Stimulated activated CD8-positive, alpha-beta memory T cell treated with anti-CD3 and anti-CD28 coated beads, Interleukin-7, amount 100 ng/mL, for 24 hours (primary cell): ENCODE measurements around the gene SLC7A6OS.

Experiments
- DNase-seq: peaks from one replicate; pipeline ENCODE4 v3.0.0-alpha.2; 2020; ENCODE audit warnings: low read depth

SLC7A6OS gene

DNA sequence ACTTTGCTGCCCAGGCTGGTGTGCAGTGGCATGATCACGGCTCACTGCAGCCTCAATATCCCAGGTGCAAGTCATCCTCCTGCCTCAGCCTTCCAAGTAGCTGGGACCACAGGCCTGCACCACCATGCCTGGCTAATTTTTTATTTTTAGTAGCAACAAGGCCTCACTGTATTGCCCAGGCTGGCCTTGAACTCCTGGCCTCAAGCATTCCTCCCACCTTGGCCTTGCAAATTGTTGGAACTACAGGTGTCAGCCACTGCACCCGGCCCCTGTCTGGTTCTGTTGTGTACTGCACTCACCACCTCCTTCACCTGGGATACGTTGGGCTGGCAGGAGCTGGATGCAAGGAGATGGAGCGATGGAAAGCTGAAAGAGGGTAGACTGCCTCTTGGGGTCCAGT is 57.0 kb downstream of the SLC7A6OS start:
- no peak for DNase-seq

DNA sequence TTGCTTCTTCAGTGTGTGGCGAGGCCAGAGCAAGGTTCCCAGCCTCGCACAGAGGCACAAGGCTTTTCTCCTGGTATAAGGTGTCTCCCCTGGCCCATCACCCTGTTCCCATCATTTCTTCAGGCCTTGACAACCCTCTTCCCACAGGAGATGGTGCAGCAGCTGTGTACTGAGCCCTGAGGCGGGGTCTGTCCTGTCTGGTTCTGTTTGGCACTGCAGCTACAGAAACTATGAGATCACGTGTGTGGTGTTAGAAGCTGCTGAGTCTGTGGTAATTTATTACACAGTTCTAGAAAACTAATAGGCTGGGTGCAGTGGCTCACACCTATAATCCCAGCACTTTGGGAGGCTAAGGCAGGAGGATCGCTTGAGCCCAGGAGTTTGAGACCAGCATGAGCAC is 58.4 kb downstream of the SLC7A6OS start:
- no peak for DNase-seq

DNA sequence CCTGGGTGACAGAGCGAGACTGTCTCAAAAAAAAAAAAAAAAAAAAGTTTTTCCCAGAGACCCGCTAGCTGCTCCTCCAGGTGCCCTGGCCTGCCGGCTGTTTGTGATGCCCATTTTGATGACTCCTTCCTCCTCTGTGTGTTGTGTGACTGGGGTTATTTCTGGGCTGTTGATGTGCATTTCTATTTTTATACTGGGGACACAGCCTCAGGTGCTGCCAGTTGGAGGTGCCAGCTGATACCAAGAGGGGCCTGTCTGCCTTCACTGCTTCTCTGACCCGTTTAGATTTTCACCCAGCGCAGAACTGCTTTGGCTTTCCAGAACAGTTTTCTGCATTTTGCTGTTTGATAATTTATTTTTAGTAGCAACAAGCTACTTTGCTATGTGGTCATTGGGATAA is 58.9 kb downstream of the SLC7A6OS start:
- DNase-seq: no peak

DNA sequence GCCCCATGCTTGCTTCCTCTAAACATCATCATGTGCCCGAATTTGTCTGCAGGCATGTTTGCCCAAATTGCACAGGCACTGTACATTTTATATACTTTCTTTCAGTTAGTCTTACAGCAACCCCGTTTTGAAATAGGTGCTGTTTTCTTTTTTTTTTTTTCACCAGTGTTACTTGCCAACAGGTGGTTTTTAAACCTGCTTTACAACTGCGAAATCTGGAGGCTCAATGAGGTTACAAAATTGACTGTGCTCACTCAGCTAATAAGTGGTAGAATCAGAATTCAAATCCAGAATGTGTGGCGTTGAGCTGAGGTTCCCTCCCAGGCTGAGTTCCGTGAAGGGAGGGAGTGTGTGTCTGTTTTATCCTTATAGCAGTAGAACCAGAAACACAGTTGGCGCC is 59.8 kb downstream of the SLC7A6OS start:
- no peak for DNase-seq

DNA sequence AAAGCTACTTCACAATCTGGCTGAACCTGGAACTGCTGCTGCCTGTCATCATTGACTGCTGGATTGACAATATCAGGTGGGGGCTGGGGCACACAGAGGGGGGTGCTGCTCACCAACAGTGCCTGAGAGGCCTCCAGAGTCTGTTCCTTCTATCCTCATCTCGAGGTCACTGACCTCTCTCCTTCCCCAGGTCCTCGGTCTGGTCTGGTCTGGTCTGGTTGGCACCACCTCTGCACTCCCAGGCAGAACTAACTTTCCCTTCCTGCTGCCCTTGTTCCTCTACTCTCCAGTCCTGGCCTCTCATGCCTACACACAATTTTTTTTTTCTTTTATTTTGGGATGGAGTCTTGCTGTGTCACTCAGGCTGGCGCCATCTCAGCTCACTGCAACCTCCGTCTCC is 61.4 kb downstream of the SLC7A6OS start:
- DNase-seq: no peak
